Esophagus (tissue), 2 donors: ENCODE data around the gene CSNK1A1. TPM values are rescaled to one million over a fixed set of nuclear protein-coding genes. Genes with fewer than 3 reads are reported as not detected.
A peak's percentile ranks its signal among the peaks of the same experiment; 100 is the strongest.

Experiments used
- H3K27ac ChIP-seq, 2 donors: one replicate each; pipeline ENCODE4 v1.5.1; 2013; ENCODE audit warnings: low read depth in 2 of 2, mild to moderate bottlenecking in 2 of 2, inconsistent platforms in 1 of 2, low read length in 1 of 2, moderate library complexity in 1 of 2
- H3K27me3 ChIP-seq, 2 donors: one replicate each; pipeline ENCODE4 v1.6.1; 2013; ENCODE audit warnings: low read length in 2 of 2, control low read depth in 1 of 2, mild to moderate bottlenecking in 1 of 2; ENCODE audit not compliant: insufficient read depth in 2 of 2, control insufficient read depth in 1 of 2
- H3K36me3 ChIP-seq, 2 donors: one replicate each; pipeline ENCODE4 v1.6.1; 2013; ENCODE audit warnings: low read length in 1 of 2; ENCODE audit not compliant: control insufficient read depth in 2 of 2, insufficient read depth in 2 of 2
- H3K4me1 ChIP-seq, 2 donors: one replicate each; pipeline ENCODE4 v1.6.1; 2013; ENCODE audit warnings: low read length in 1 of 2; ENCODE audit not compliant: control insufficient read depth in 2 of 2, insufficient read depth in 2 of 2
- H3K4me3 ChIP-seq, 2 donors: one replicate each; pipeline ENCODE4 v1.5.1; 2013; ENCODE audit warnings: low read length in 2 of 2, mild to moderate bottlenecking in 2 of 2, low read depth in 1 of 2, moderate library complexity in 1 of 2
- H3K9me3 ChIP-seq, 2 donors: one replicate each; pipeline ENCODE4 v1.6.1; 2013; ENCODE audit warnings: mild to moderate bottlenecking in 2 of 2, low read depth in 1 of 2, low read length in 1 of 2, moderate library complexity in 1 of 2; ENCODE audit not compliant: control insufficient read depth in 2 of 2, insufficient read depth in 1 of 2
- WGBS, 2 donors: extraction: QIAGEN DNeasy Blood & Tissue Kit; methylation state at CpG; one replicate each; pipeline ENCODE4 v1.1.7; 2013; 5-methylcytosine and 5-hydroxymethylcytosine counted together
- polyA plus RNA-seq, 2 donors: library from polyadenylated mRNA; stranded (reverse); fragments of 200-250 nt; gene quantifications; one replicate each; pipeline ENCODE4 v1.2.3, GENCODE V29; 2013
- donor health status: healthy with polysubstance abuse.
- donor health status: Bipolar disorder and iron deficiency.

The CSNK1A1 gene
- polyA plus RNA-seq, 2 donors = 81.1 to 91.8 TPM

DNA sequence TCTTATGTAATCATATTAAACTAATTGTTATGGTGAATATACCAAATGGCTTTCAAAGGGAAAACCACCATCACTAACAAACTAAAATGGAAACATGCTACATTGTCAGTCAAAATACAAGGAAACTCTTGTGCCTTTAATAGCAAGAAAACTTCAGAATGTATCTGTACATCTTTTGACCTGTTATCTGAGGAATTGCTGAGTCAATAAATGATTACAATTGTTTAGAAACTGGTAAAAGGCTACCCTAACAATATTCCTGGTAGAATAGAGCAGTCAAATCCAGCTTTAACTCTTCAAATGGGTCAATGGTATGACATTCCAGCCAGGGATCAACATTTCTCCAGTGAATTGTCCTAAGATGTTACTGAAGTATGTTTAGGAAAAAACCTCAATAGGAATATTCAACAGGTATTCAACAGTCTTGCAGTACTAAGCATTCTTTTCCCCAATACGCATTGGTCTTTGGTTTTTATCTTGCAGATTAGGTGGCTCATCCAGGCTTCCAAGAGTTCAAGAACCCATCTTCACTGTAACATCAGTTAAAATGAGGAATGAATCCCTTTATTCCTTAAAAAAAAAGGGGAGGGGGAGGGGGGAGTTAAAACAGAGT is 52.4 kb downstream of the CSNK1A1 start:
- H3K4me1 ChIP-seq = no peaks in the 10 kb centered on the region
- H3K27ac ChIP-seq = no peak overlapping the region
- no peak overlapping the region for H3K4me3 ChIP-seq
- H3K9me3 ChIP-seq = no peaks in the 10 kb centered on the region
- 93 to 97% methylated on average over 1 of the region's 1 CpG for WGBS, 2 donors
- peaks cover 5% of the 10 kb centered on the region in 2 donors for H3K36me3 ChIP-seq
- no peaks in the 10 kb centered on the region for H3K27me3 ChIP-seq

DNA sequence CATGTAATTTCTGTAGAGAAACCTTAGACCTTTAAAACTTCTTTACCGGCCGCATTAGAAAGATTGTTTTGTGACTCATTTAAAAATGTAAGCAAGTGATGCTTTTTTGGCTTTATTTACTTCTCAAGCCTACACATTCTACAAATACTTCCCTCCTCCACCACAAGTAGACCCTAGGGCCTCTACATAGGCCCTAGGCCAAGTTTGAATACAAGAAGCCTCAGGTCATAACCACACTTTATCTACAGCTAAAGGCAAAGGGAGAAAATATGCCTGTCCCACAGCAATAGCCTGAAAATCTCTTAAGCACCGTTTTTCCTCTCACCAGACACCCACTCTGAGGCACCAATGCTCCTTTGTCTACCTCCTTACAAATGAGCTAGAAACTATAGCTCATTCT is 53.9 kb downstream of the CSNK1A1 start:
- H3K36me3 ChIP-seq = peaks cover 5% of the 10 kb centered on the region in 2 donors
- WGBS, 2 donors = 44 to 52% methylated on average over 3 of the region's 3 CpGs
- H3K27ac ChIP-seq = no peak overlapping the region

DNA sequence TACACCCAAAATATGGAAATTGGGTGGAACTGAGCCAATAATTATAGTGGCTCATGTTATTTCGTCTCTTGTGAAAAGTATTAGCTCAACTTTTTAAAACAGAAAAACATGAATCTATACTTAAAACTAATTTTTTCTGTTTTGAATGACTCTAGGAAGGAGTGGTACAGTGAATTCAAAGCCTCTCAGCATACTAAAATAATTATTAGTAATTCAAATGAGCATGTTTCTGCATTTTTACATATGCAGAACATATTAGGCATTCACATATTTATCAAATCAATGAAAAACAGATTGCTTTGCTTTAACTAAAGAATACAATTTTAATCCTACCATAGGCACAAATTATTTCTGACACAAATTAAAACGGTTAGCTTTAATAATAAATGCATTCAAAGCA is 54.3 kb downstream of the CSNK1A1 start:
- Histone ChIP-seq H3K4me3 (no peak overlapping the region), H3K27me3 (no peaks in the 10 kb centered on the region), H3K4me1 (no peaks in the 10 kb centered on the region), H3K9me3 (no peaks in the 10 kb centered on the region), H3K27ac (no peak overlapping the region), H3K36me3 (peaks cover 5% of the 10 kb centered on the region in 2 donors)
- 47 to 56% methylated on average over 2 of the region's 2 CpGs for WGBS, 2 donors

More for the DNA sequence above, 53.9 kb downstream of the CSNK1A1 start:
- Histone ChIP-seq H3K4me1 (no peaks in the 10 kb centered on the region), H3K4me3 (no peak overlapping the region), H3K27me3 (no peaks in the 10 kb centered on the region), H3K9me3 (no peaks in the 10 kb centered on the region)

DNA sequence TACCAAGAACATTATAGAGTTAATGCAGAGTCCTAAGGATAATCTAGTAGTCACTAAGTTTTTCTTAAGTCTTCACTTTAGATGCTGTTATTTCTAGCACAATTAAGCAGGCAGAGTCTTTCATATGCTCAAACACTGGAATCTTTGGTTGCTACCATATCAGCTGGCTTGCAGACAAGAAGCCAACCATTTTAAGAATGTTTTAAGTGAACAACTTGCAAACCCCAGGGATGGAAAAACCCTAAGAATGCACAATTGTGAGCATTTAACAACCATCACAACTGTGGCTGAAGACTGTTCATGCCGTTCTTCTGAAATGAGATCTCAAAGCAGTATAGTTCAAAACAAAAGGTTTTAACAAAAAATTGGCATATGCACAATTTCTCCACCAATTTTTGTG is 55.1 kb downstream of the CSNK1A1 start:
- peaks cover 4 to 5% of the 10 kb centered on the region in 2 donors for H3K36me3 ChIP-seq

DNA sequence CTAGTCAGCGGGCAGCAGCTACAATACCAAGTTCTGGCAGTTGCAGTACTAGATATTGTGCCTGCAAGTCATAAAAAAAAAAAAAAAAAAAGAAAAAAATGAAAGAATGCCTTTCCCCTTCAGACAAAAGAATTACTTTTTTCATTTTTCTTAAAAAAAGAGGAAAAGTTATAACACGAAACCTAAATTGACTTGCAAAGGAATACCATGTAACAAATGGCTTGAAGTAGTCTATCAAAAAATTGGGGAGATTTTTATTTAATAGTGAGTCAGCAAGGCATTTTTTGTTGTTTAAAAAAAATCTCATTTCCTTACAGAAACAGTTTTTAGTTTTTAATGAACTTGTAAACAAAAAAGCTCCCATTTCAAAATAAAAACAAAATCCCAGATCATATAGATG is 55.6 kb downstream of the CSNK1A1 start:
- Histone ChIP-seq H3K4me1 (no peaks in the 10 kb centered on the region), H3K9me3 (no peaks in the 10 kb centered on the region), H3K4me3 (no peak overlapping the region), H3K27ac (no peak overlapping the region), H3K36me3 (peaks cover 0 to 5% of the 10 kb centered on the region in 2 donors), H3K27me3 (no peaks in the 10 kb centered on the region)
- 94% methylated on average over 2 of the region's 2 CpGs for WGBS, 2 donors

More for the DNA sequence above, 55.1 kb downstream of the CSNK1A1 start:
- Histone ChIP-seq H3K4me3 (no peak overlapping the region), H3K9me3 (no peaks in the 10 kb centered on the region), H3K4me1 (no peaks in the 10 kb centered on the region), H3K27ac (no peak overlapping the region), H3K27me3 (no peaks in the 10 kb centered on the region)
- WGBS, 2 donors = 71 to 78% methylated on average over 1 of the region's 1 CpG

DNA sequence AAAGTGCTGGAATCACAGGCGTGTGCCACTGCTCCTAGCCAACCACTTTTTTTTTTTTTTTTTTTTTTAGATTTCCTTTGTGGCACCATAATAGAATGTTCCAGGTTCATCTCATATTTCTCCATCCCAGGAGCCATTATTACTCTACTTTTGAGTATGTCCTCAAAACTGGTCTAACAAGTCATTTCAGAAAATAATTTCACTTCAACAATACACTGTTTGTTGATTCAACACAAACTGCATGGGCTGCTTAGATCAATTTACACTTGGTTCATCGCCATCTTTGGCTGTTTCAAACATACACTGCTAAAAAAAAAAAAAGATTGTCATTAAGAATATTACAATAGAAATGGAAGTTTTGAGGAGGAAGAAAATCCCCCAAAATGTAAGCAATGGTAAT is 57.9 kb downstream of the CSNK1A1 start:
- Histone ChIP-seq H3K9me3 (no peaks in the 10 kb centered on the region), H3K27me3 (no peaks in the 10 kb centered on the region), H3K4me1 (no peaks in the 10 kb centered on the region), H3K27ac (no peak overlapping the region), H3K36me3 (no peaks in the 10 kb centered on the region), H3K4me3 (no peak overlapping the region)
- WGBS, 2 donors = 58 to 65% methylated on average over 2 of the region's 2 CpGs

DNA sequence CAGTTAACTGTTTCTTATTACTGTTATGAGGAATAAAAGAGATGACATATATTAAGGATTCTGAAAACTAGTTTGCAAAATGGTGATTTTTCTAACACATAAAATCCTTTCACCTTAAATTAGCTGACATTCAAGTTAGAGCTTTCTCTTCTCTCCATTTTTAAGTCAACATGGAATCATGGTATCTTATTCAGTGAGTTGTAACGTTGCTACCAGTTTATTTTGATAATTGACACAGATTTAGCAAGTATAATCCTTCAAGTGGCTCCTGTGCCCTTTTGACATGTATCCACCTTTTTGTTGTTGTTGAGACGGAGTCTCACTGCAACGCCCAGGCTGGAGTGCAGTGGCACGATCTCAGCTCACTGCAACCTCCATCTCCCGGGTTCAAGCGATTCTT is 58.5 kb downstream of the CSNK1A1 start:
- WGBS, 2 donors = 80 to 84% methylated on average over 6 of the region's 6 CpGs

DNA sequence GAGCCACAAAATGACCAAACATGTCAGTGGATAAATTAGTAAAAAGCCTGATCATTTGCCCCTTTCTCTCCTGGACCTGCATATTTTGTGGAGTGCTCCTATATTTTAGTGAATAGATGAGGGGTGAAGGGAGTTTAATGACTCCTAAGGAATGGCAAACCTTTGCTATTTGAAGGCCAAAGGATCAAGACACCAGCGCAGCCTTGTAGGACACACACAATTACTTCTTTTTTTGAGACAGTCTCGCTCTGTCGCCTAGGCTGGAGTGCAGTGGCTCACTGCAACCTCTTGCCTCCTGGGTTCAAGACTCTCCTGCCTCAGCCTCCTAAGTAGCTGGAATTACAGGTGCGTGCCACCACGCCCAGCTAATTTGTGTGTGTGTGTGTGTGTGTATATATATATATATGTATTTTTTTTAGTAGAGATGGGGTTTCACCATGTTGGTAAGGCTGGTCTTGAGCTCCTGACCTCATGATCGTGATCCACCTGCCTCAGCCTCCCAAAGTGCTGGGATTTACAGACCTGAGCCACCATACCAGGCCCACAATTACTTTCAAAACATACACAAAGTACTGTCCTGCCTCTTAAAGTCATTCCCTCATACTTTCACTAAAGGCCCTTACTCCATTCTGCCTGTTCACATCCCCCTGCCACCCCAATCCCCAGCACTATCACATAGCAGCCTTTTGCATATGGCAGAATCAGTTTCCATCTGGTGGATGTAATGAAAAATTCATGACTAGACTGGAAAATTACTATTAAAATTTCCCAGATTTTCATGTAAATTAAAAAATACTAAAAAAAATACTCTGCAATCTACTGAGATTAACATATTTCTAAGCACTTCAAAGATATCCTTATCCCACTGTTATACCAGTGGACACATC is 60.4 kb downstream of the CSNK1A1 start:
- peak overlapping the region in 1 of 2 donors; percentile 49 for H3K27ac ChIP-seq
- no peaks in the 10 kb centered on the region for H3K27me3 ChIP-seq
- H3K9me3 ChIP-seq = no peaks in the 10 kb centered on the region
- no peak overlapping the region for H3K4me3 ChIP-seq
- no peaks in the 10 kb centered on the region for H3K36me3 ChIP-seq
- 82 to 89% methylated on average over 6 of the region's 6 CpGs for WGBS, 2 donors
- peaks cover 0 to 7% of the 10 kb centered on the region in 2 donors for H3K4me1 ChIP-seq

More for the DNA sequence above, 58.5 kb downstream of the CSNK1A1 start:
- no peak overlapping the region for H3K4me3 ChIP-seq
- no peak overlapping the region for H3K27ac ChIP-seq
- H3K9me3 ChIP-seq = no peaks in the 10 kb centered on the region
- H3K36me3 ChIP-seq = no peaks in the 10 kb centered on the region
- H3K27me3 ChIP-seq = no peaks in the 10 kb centered on the region
- H3K4me1 ChIP-seq = peaks cover 0 to 2% of the 10 kb centered on the region in 2 donors

DNA sequence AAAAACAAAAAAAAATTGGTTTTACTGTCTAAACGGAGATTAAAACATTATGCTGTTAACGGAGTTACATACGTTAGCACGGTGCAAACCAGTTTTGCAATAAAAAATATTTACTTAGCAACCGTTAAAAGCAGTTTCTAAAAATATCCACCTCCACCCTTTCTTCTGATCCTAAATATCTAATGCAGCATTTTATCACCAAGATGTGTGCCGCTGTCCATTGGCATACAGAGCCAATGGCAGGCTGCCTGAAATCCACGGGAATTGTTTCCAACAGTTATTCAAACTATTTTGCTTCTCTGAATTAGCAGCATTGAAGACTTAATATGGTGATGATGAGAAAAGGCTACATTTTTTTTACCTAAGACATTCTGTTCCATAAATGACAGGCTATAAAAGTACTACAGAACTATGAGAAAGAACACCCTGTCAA is 61.6 kb downstream of the CSNK1A1 start:
- Histone ChIP-seq H3K9me3 (no peaks in the 10 kb centered on the region), H3K4me1 (peaks cover 0 to 7% of the 10 kb centered on the region in 2 donors), H3K36me3 (no peaks in the 10 kb centered on the region), H3K4me3 (no peak overlapping the region), H3K27ac (no peak overlapping the region), H3K27me3 (no peaks in the 10 kb centered on the region)
- 4 to 8% methylated on average over 7 of the region's 7 CpGs for WGBS, 2 donors
